UCSD-AML1 (cell line): ENCODE measurements around the gene ZNF496.

Experiments
- DNase-seq: peaks from one replicate; lab custom pipeline; 2025; ENCODE audit not compliant: unreplicated experiment; lab: John Stamatoyannopoulos, UW

ZNF496 gene

DNA sequence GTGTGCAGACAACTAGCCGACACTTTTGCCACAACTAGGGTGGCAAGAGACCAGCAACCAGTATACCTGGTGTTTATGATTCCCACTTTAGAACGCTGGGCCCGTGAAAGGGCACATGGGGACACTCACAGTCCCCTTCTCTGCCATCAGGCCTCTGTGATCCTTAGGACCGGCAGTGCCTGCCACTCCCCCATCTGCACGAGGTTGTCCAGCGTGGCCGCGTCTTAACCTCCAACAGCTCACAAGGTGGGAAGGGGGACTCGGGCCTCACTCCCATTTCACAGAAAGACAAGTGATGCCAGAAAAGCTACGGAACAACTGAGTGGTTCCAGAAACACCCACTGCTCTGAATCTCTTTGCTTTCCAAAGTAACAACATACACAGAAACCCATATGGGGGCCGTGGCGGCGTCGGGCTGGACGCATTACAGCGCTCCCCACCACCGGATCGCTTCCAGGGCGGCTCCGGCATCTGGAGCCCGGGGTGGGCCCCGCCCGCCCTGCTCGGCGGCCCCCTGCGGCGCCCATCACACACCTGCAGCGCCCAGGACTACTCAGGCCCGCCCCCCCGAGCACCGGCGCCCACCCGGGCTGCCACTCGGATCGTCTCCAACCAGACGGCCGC is 1.0 kb downstream of the ZNF496 start:
- DNase-seq = no peak

DNA sequence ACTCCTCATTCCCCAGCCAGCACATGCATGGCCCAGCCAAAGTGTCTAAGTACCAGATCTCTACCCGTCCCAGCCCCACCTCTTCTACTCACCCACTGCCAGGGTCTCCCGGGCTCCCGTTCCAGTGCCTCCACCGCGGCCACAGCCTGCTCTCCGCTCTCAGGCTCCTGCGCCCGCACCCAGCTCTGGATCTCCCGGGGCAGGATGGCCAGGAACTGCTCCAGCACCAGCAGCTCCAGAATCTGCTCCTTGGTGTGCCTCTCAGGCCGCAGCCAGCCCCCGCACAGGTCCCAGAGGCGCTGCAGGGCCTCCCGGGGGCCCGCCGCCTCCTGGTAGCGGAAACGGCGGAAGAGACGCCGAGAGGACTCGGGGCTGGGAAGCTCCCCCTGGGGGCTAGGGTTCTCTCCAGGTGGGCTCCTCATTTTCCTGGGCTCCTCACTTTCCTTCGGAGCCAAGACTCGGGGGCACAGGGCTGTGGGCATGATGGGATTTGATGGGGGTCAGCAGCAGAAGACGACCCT is 2.5 kb downstream of the ZNF496 start:
- DNase-seq = no peak

DNA sequence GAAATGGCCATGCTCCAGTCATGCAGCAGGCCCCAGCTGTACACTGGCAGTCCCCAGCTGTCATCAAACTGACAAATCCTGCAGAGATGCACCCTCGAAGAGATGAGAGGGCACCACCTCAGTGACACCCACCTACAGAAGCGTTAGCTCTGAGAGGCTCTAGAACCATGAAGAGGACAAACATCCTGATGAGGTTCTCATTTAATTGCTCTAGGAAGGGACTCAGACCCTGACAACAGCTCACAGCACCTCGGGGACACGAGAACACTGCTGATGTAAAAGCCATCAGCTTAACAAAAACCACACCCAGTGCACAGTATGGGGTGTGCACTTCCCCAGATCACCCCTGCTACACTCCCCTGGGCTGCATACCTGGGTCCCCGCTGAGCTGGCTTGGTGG is 3.4 kb downstream of the ZNF496 start:
- no peak for DNase-seq

DNA sequence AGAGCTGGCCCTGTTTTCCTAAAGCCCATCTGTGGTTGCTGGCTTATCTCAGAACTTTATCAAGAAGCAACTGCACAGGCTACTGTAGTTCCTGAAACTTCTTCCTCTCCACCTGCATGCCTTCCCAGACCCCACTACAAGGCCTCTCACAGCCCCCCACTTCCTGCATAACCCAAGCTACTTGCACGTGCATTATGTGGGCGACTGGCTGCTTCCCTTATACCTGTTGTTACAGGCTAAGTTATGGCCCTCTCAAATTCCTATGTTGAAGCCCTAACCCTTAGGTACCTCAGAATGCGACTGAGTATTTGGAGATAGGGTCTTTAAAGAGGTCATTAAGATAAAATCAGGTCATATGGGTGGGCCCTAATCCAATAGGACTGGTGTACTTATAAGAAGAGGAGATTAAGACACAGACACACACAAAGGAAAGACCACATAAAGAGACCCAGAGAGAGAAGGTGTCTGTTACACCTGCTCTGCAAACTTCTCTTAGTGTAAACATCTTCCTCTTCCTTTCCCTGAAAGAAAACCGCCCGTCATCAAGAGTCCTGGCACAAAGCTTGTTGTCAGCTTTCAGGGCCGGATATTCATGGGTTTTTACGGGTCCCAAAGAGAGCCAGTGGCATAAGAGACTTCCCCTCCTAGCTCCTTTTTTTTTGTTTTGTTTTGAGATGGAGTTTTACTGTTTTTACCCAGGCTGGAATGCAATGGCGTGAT is 5.1 kb downstream of the ZNF496 start:
- DNase-seq = no peak

DNA sequence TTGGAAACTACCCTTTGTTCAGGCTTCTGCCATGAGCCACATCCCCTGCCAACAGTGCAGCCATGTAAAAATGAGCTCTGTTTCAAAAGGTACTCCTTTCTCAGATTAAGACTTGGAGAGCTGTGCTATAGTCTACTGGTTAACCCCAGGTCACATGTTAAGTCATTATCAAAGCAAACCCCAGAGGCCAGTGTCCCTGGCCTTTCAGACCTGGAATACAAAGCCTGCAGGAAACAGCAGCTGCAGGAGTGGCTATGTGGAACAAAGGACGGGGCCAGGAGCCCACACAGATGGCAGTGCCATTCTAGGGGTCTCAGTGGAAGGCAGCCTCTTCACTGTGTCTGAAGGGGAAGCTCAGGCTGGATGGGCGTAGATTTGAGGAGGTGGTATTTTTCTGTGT is 6.7 kb downstream of the ZNF496 start:
- DNase-seq = no peak

DNA sequence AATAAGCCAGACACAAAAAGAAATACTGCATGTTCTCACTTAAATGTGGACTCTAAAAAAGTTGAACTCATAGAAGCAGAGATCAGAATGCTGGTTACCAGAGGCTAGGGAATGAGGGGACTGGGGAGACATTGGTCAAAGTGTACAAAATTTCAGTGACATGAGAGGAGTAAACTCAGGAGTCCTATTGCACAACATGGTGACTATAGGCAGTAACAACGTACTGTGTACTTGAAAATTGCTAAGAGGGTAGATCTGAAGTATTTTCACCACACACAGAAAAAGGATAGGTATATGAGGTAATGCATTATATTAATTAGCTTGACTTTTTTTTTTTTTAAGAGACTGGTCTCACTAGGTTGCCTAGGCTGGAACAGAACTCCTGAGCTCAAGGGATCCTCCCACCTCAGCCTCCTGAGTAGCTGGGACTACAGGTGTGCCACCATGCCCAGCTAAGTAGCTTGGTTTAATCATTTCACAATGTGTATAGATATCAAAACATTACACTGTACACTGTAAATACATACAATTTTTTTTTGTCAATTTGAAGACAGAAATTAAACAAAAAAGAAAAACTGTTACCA is 7.4 kb downstream of the ZNF496 start:
- no peak for DNase-seq

DNA sequence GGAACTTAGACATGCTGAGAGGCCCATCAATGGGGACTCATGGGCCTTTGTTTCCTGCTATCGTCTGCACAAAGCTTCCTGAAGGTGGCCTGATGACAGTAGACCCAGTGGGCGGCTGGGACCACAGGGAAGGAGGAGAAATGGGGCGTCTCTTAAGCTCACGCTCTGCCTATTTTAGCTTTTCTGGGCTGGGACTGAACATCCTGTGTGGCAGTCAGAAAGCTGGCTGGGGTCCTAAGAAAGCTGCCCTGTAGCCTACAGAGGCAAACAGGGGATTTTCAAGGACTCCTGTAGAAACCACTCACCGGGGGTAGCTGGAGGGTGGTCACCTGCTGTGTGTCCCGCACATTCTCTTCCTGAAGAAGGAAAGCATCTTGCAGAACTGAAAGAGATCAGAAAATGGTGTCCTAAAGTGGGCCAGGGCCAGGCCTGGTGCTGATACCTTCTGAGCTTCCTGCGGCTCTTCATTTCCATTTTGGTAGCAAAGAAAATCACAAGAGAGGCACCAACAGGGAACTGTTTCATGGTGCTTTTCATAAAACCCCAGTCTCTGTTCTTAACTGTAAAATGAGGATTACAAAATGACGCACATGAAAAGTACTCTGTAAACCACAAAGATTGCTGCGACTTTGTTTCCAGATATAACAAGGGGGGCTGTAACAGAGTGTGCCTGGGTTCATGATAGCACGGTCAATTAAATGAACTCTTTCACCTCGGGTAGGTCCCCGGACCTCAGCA is 8.6 kb downstream of the ZNF496 start:
- peak; percentile 22 for DNase-seq

DNA sequence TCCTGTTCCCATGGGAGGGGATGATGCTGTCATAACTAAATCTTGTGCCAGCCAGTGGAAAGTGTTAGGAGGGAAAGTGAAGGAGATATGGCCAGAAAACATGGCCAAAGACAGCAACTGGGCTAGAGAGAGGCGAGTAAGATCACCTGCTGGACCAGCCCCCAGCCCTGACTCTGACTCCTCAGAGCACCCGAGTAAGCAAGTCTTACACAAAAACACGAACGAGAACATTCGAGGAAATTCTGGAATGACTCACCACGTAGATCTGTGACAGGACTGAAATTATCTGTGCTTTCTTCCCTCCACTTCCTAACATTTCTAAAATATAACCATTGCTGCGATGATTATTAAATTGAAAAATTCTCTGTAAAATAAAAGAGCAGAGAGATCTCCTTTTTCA is 9.2 kb downstream of the ZNF496 start:
- no peak for DNase-seq

DNA sequence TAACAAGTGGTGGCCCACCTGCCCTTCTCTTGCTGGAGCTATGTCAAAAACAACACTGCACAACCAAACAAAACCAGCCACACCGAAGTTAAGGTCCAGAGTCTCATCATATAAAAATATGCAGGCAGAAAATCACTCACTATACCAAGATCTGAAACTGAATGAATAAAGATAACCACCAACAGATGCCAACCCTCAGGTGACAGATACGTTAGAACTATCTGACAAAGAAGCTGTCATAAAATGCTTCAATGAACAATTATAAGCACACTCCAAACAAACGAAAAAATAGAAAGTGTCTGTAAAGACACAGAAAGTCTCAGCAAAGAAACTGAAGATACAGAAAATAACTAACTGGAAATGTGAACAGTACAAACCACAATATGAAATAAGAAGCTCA is 14.0 kb downstream of the ZNF496 start:
- DNase-seq = no peak

DNA sequence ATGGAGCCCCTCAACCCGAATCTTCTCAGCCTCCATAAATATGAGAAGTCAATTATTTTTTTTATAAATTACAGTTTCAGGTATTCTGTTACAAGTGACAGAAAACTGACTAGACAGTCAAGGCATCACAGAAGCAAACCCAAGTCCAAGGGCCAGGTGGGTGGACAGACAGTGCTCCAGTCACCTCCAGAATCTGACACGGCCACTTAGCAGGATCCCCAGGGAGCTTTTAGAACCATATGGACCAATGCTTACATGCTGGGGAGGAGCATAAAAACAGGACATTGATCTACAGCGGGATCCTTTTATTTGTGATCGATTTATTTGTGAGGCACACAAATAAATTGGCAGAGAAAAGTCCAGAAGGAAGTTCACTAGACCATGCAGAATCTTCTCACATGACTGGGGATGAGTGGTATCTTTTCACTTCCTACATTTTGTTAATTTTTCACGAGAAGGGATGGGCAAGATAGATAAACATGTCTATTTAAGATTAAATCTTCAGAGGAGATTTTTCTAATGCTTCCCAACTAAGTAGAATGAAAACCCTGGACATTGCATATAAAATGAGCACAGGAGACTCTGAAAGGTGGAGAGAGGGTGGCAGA is 15.0 kb downstream of the ZNF496 start:
- no peak for DNase-seq

DNA sequence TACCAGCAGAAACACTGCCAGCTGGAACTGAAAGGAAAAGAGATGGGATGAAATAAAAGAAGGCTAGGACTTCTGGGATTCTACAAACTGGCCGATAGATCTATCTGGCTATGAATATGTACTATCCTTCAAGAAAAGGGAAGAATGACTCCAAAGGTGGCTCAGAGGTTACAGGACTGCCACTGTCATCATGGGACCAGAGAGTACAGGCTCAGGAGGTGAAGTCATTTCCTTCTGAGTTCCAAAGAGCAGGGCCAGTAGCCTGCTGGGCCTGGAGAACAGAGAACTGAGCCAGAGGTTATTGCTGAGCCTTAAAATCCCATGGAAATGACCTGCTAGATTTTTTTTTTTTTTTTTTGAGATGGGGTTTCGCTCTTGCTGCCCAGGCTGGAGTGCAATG is 27.6 kb downstream of the ZNF496 start:
- DNase-seq = no peak

DNA sequence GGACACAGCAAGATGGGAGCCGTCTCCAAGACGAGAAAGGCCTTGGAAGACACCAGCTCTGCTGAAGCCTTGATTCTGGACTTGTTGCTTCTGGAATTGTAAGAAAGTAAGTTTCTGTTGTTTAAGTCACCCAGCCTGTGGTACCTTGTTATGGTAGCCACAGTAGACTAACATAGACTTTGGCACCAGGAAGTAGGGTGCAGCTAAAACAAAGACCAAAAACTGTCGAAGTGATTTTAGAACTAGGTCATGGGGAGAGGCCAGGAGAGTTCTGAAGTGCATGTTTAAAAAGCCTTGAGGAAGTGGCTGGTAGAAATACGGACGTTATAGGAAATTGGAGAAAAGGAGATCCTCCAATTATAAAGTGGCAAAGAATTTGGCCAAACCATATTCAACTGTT is 28.5 kb downstream of the ZNF496 start:
- DNase-seq = no peak

DNA sequence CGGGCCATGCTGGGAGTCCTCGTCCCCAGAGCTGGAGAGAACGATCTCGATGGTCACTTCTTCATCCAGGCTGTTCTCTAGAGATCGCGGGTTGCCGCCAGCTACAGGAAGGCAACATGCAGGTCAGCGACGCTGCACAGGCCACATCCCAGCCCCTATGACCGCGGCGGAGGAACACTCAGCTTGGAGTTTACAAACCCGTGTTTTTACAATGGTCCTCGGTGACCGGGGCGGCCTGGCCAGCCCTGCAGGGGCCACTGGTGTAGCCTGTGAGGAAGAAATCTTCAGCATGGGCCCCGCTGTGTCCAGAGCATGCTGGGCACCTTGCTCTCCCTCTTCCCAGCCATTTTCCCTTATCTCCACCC is 30.5 kb downstream of the ZNF496 start:
- DNase-seq = no peak

DNA sequence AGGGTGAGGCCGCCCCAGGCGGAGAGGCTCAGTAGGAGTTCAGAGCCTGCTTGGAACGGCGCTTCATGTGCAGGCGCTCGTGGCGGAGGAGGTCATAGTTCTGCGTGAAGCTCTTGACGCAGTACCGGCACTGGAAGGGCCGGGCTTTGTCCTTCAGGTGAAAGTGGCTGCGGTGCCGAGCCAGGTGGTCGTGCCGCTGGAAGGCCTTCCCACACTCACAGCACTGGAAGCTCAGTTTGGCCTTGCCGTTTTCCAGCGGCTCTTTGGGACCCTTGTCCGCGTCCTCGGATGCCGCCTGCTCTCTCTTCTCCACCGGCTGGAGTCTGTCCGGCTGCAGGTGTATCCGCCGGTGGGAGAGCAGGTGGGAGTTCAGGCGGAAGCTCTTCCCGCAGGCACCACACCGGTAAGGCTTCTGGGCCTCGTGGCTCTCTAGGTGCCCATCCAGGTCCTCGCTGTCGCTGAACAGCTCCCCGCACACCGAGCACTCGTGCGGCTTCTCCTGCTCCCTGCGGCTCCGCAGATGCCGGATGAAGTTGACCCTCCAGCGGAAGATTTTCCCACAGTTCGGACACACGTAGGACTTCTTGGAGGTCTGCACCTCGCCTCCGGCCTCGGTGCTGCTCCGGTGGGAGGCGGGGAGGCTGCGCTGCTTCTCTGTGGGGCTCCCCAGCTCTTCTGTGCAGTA is 31.0 kb downstream of the ZNF496 start:
- DNase-seq = no peak

DNA sequence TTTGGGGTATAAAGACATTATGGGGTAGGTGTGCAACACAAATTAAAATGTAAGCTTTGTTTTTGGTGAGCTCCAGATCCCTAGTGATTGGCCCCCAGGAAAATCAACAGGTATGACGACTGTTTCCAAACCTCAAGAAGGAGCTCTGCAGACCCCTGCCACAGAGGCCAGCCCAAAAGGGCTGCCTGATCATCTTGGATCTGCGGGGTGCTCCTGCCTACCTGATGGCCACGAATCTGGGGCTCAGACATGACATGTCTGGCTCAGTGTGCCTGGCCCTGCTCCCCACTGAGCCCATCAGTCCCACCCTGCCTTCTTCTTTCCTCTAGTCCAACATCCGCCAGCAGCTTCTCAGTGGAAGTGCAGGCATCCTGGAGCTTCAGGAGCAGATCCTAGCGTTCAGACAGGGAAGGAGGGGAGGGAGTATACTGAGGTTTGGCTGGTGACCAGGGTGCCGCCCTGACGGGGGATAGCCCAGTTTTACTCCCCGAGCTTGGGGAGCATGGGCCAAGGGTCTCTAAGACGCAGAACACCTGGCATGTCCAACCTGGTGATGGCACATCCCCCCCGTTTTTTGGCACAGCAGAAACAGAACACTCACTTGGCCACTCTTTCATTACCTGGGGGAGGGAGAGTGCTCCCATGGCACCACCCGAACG is 31.8 kb downstream of the ZNF496 start:
- no peak for DNase-seq

DNA sequence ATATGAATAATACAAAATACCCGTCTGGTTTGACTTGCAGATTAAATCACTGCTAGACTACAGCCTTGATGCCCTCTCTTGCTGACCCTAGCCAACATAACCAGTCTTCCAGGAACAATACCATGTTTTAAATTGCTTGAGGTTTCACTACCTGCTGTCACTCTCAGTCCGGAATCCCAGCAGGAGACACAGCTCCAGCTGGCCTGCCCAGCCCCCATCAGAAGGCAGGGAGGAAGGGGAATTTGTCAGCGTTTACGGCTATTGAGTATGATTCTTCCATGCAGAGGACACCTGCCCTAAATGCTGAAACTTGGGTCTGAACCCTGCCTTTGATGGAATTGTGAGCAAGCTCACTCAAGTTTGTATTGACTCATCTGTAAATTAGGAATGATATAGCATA is 33.0 kb downstream of the ZNF496 start:
- no peak for DNase-seq

DNA sequence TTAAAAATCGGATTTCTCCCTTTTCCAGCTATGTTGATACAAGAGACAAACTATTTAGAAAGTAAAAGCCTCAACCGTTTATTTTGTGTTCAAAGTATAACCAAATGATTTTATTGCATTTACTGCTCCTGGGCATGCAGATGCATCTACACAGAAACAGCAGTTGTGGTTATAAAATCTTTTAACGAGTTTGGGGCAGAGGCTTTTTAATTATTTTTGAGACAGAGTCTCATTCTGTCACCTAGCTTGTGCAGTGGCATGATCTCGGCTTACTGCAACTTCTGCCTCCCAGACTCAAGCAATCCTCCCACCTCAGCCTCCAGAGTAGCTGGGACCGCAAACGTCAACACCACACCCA is 33.6 kb downstream of the ZNF496 start:
- no peak for DNase-seq

DNA sequence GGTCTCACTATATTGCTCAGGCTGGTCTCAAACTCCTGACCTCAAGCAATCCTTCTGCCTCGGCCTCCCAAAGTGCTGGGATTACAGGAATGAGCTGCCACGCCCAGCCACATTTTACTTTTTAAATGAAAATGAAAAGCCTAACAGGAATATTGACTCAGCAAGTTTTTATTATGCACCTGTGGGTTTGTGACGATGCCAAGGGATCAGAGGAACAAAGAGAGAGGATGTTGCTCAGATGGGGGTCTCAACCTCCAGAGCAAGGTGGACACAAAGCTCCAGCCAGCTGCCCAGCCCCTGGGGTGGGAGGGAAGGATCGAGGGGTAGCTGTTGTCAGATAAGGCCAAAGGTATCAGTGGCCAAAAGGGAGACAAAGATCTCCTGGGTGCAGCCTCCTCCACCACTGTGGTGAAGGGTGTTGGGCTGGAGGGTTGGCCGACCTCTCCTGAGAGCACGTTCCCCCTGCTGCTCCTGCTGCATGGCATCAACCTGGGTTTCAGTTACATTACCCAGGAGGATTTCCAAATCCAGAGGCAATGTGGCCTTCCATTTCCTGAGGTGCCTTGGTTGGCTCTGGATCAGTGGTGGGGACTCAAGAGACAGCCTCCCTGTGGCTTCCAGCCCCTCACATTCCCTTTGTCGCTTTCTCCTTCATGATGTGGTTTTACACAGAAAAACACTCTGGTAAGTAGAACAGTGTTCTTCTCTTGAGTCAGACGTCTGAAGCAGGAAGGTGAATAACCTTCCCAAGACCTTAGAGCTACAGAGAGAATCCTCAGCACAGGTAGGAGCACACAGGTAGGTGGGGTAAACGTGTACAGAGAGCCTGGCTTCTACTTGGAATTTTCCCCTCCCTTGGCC is 34.2 kb downstream of the ZNF496 start:
- no peak for DNase-seq

DNA sequence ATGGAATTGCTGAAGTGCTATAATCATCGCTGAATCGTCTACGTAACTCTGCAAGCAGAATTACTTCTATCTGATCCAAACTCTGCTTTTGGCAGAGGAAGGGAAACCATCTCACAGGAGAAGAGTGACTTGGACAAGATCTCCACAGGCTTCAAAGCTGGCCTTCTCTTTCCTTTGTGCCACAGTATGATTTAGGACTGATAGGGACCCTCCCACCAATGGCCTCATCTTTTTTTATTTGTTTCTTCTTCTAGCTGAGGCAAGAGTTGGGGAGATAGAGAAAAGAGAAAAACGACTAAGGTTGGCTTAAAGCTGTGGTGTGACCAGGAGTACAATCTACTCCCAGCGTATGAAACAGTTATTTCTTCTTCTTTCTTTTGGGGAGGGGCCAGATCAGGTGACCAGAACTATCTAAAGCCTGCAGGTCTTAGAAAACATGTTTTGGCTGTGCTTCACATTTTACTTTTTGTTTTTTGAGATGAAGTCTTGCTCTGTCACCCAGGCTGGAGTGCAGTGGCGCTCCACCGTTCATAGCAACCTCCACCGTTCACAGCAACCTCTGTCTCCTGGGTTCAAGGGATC is 35.0 kb downstream of the ZNF496 start:
- no peak for DNase-seq
